WTC11 (cell line): Measurements from ENCODE around the gene TRPM2. TPM values are rescaled to one million over a fixed set of nuclear protein-coding genes. Genes with fewer than 3 reads are reported as not detected.

Experiments
- ATAC-seq: fragments of 200-7000 bp; cut with Tn5 transposase; 2 replicates; pipeline ENCODE4 v1.10.0; 2021; ENCODE audit warnings: mild to moderate bottlenecking, moderate library complexity
- CTCF ChIA-PET: fragments of 300-600 bp; sonication (Branson Sonifier 250); formaldehyde crosslinking; loops from one replicate; lab custom pipeline; 2021; ENCODE audit warnings: antibody characterized with exemption; lab: Charles Lee
- POLR2A ChIA-PET: fragments of 350-600 bp; sonication (Branson Sonifier 250); formaldehyde crosslinking; loops from one replicate; lab custom pipeline; 2021; ENCODE audit warnings: antibody characterized with exemption; lab: Charles Lee
- DNase-seq: peaks from one replicate; pipeline ENCODE4 v3.0.0; 2021; ENCODE audit warnings: low spot score
- H3K27ac Mint-ChIP-seq: 2 replicates; pipeline ENCODE4 v1.8.0; 2021; ENCODE audit warnings: mixed read lengths
- H3K27me3 Mint-ChIP-seq: 2 replicates; pipeline ENCODE4 v1.8.0; 2021; ENCODE audit warnings: low read depth, mild to moderate bottlenecking, moderate library complexity, mixed read lengths
- H3K36me3 Mint-ChIP-seq: 2 replicates; pipeline ENCODE4 v1.8.0; 2021; ENCODE audit warnings: mixed read lengths
- H3K4me1 Mint-ChIP-seq: 2 replicates; pipeline ENCODE4 v1.8.0; 2022; ENCODE audit warnings: mixed read lengths
- H3K4me3 Mint-ChIP-seq: 2 replicates; pipeline ENCODE4 v1.8.0; 2021; ENCODE audit warnings: mild to moderate bottlenecking, moderate library complexity, mixed read lengths
- H3K9me3 Mint-ChIP-seq: 2 replicates; pipeline ENCODE4 v1.8.0; 2021; ENCODE audit warnings: mixed read lengths
- AR ChIP-seq: fragments of 250-450 bp; sonication (Bioruptor Pico); IDR thresholded peaks from 2 replicates; pipeline ENCODE4 v1.9.0; 2021; ENCODE audit warnings: mild to moderate bottlenecking
- ATF3 ChIP-seq: sonication (generic); formaldehyde crosslinking; conservative IDR thresholded peaks from 2 replicates; pipeline ENCODE4 v1.8.1; 2022; ENCODE audit warnings: mild to moderate bottlenecking, missing genetic modification reagents
- CDX4 ChIP-seq: fragments of 250-450 bp; sonication (Bioruptor Pico); IDR thresholded peaks from 2 replicates; pipeline ENCODE4 v1.9.0; 2021; ENCODE audit warnings: moderate library complexity, mild to moderate bottlenecking, inconsistent platforms, borderline replicate concordance
- CREM ChIP-seq: sonication (generic); formaldehyde crosslinking; IDR thresholded peaks from 2 replicates; pipeline ENCODE4 v1.8.1; 2022; ENCODE audit warnings: mild to moderate bottlenecking, missing genetic modification reagents, moderate library complexity
- CTCF ChIP-seq: fragments of 200-600 bp; IDR thresholded peaks from 2 replicates; pipeline ENCODE4 v1.8.0; 2022; ENCODE audit warnings: antibody characterized with exemption
- ERG ChIP-seq: fragments of 250-450 bp; sonication (Bioruptor Pico); IDR thresholded peaks from 2 replicates; pipeline ENCODE4 v1.8.0; 2021; ENCODE audit warnings: mild to moderate bottlenecking
- ETV6 ChIP-seq: sonication (generic); formaldehyde crosslinking; IDR thresholded peaks from 2 replicates; pipeline ENCODE4 v1.8.1; 2022; ENCODE audit warnings: mild to moderate bottlenecking, missing genetic modification reagents
- GTF2I ChIP-seq: fragments of 250-450 bp; sonication (Bioruptor Pico); conservative IDR thresholded peaks from 2 replicates; pipeline ENCODE4 v1.4.0; 2021; ENCODE audit warnings: mild to moderate bottlenecking
- JUN ChIP-seq: sonication (generic); formaldehyde crosslinking; IDR thresholded peaks from 2 replicates; pipeline ENCODE4 v1.8.0; 2023; ENCODE audit warnings: mild to moderate bottlenecking, missing genetic modification reagents
- KAT7 ChIP-seq: sonication (generic); formaldehyde crosslinking; IDR thresholded peaks from 2 replicates; pipeline ENCODE4 v1.8.1; 2023; ENCODE audit warnings: missing genetic modification reagents, mild to moderate bottlenecking, borderline replicate concordance
- NR1H2 ChIP-seq: sonication (generic); formaldehyde crosslinking; IDR thresholded peaks from 2 replicates; pipeline ENCODE4 v1.9.0; 2021; ENCODE audit warnings: mild to moderate bottlenecking, moderate library complexity, missing genetic modification reagents
- SMAD3 ChIP-seq: sonication (generic); formaldehyde crosslinking; IDR thresholded peaks from 2 replicates; pipeline ENCODE4 v1.8.0; 2022; ENCODE audit warnings: missing genetic modification reagents, mild to moderate bottlenecking, borderline replicate concordance
- SOX15 ChIP-seq: fragments of 250-450 bp; sonication (Bioruptor Pico); IDR thresholded peaks from 2 replicates; pipeline ENCODE4 v1.9.0; 2021; ENCODE audit warnings: mild to moderate bottlenecking
- TCF7 ChIP-seq: sonication (generic); formaldehyde crosslinking; IDR thresholded peaks from 2 replicates; pipeline ENCODE4 v1.8.0; 2022; ENCODE audit warnings: mild to moderate bottlenecking, low read depth, missing genetic modification reagents, moderate library complexity
- ZNF219 ChIP-seq: sonication (generic); formaldehyde crosslinking; IDR thresholded peaks from 2 replicates; pipeline ENCODE4 v1.8.0; 2023; ENCODE audit warnings: missing genetic modification reagents, mild to moderate bottlenecking, borderline replicate concordance
- ZNF396 ChIP-seq: fragments of 250-450 bp; sonication (Bioruptor Pico); IDR thresholded peaks from 2 replicates; pipeline ENCODE4 v1.8.0; 2021; ENCODE audit warnings: mild to moderate bottlenecking, moderate library complexity, borderline replicate concordance
- ZNF423 ChIP-seq: fragments of 250-450 bp; sonication (Bioruptor Pico); IDR thresholded peaks from 2 replicates; pipeline ENCODE4 v2.1.2; 2022; ENCODE audit warnings: mild to moderate bottlenecking, moderate library complexity
- ZNF512 ChIP-seq: sonication (generic); formaldehyde crosslinking; IDR thresholded peaks from 2 replicates; pipeline ENCODE4 v1.8.1; 2022; ENCODE audit warnings: missing genetic modification reagents, borderline replicate concordance
- total RNA-seq: library from RNA; stranded (reverse); gene quantifications from 3 replicates; pipeline ENCODE4 v1.2.3, GENCODE V29; 2021

The TRPM2 gene
- total RNA-seq, 1 experiment from 2014 or later: 0.92 TPM

GRCh38 chr21:44304877-44305293 is 48.5 kb upstream of the TRPM2 start:
- Mint-ChIP-seq H3K27ac (peak overlapping the region; percentile 97), H3K4me3 (no peak overlapping the region)
- DNase-seq: peak; percentile 43

GRCh38 chr21:44305691-44306090 is 47.7 kb upstream of the TRPM2 start:
- Mint-ChIP-seq H3K9me3 (no peaks in the 10 kb centered on the region), H3K36me3 (0 out of 2 replicates have a peak, but pooled peaks cover 2% of the 10 kb centered on the region), H3K4me3 (no peak overlapping the region), H3K4me1 (peaks cover 30% of the 10 kb centered on the region), H3K27me3 (no peaks in the 10 kb centered on the region), H3K27ac (no peak overlapping the region)
- ATAC-seq (no peak), DNase-seq (no peak)
- CTCF ChIA-PET: interaction anchor here (1.4 kb wide), 1 partner anchor 29 kb away, joined by 3 read pairs; no protein-coding TSS in a partner anchor
- POLR2A ChIA-PET: no interaction called here
- TF ChIP-seq NR1H2 (no peak), GTF2I (CRISPR knock-in tag) (no peak), JUN (no peak), ATF3 (no peak), ZNF396 (no peak), CDX4 (CRISPR knock-in tag) (no peak), ZNF219 (CRISPR knock-in tag) (no peak), ERG (CRISPR knock-in tag) (no peak), CREM (CRISPR knock-in tag) (no peak), ETV6 (CRISPR knock-in tag) (no peak), TCF7 (CRISPR knock-in tag) (no peak), SOX15 (no peak), SMAD3 (CRISPR knock-in tag) (no peak), KAT7 (CRISPR knock-in tag) (no peak), AR (CRISPR knock-in tag) (no peak), ZNF423 (CRISPR knock-in tag) (no peak)

More at GRCh38 chr21:44304877-44305293, 48.5 kb upstream of the TRPM2 start:
- Mint-ChIP-seq H3K9me3 (no peaks in the 10 kb centered on the region), H3K27me3 (no peaks in the 10 kb centered on the region), H3K36me3 (0 out of 2 replicates have a peak, but pooled peaks cover 2% of the 10 kb centered on the region), H3K4me1 (peaks cover 30% of the 10 kb centered on the region)
- CTCF ChIA-PET: interaction anchor here (1.4 kb wide), 1 partner anchor 29 kb away, joined by 3 read pairs; no protein-coding TSS in a partner anchor
- POLR2A ChIA-PET: no interaction called here
- peak; percentile 23; the same call in 1 of the 2 replicates for TF ChIP-seq CTCF
- no peak for TF ChIP-seq ZNF512 (CRISPR knock-in tag)
- ATAC-seq: peak; percentile 36
